Left lung (tissue), 10 donors: ENCODE results near the gene ALX1. TPM values are rescaled to one million over a fixed set of nuclear protein-coding genes. Genes with fewer than 3 reads are reported as not detected.
"Not testable (repeated sequence)": the region's sequence is repeated elsewhere in the genome, so short reads cannot be mapped to it uniquely, and the experiment has no call there.

Experiments
- ATAC-seq: fragments of 200-7000 bp; cut with Tn5 transposase; one replicate; pipeline ENCODE4 v1.9.1; 2020; ENCODE audit warnings: moderate library complexity
- DNase-seq, 4 donors: peaks; one replicate each; pipeline ENCODE4 v3.0.0-alpha.2; 2013 to 2020
- H3K27ac ChIP-seq, 2 donors: fragments of 200-600 bp; sonication (generic) in 1 of 2; one replicate each; pipeline versions ENCODE4 v1.5.0 to v1.8.0; 2020 to 2021
- H3K27me3 ChIP-seq, 2 donors: fragments of 200-600 bp; sonication (generic) in 1 of 2; one replicate each; pipeline versions ENCODE4 v1.5.0 to v1.8.0; 2020 to 2021
- H3K36me3 ChIP-seq, 2 donors: fragments of 200-600 bp; sonication (generic) in 1 of 2; one replicate each; pipeline versions ENCODE4 v1.5.0 to v1.8.0; 2020 to 2021
- H3K4me1 ChIP-seq, 2 donors: fragments of 200-600 bp; one replicate each; pipeline ENCODE4 v1.8.0; 2021
- H3K4me3 ChIP-seq, 2 donors: fragments of 200-600 bp; sonication (generic) in 1 of 2; one replicate each; pipeline versions ENCODE4 v1.5.0 to v1.8.0; 2020 to 2021; ENCODE audit warnings: mild to moderate bottlenecking in 1 of 2
- H3K9me3 ChIP-seq, 2 donors: fragments of 200-600 bp; sonication (generic) in 1 of 2; one replicate each; pipeline versions ENCODE4 v1.5.0 to v1.8.0; 2020 to 2021
- CTCF ChIP-seq, 2 donors: fragments of 200-600 bp; sonication (generic) in 1 of 2; IDR thresholded peaks; one replicate each; pipeline versions ENCODE4 v1.5.0 to v1.8.0; 2021; ENCODE audit warnings: antibody characterized with exemption in 2 of 2
- intact Hi-C, 2 donors: fragments of 100-400 bp; cut with DNase I; formaldehyde crosslinking; loops; one replicate each; pipeline versions ENCODE4 v1.11.2 to v1.14.2; 2022
- polyA plus RNA-seq, 6 donors: library from polyadenylated mRNA; unstranded; fragments of 120-200 nt; gene quantifications; one replicate each; pipeline ENCODE4 v1.2.1, GENCODE V29; 2013; ENCODE audit not compliant: insufficient read length in 6 of 6
- total RNA-seq, 2 donors: library from RNA; stranded (reverse); fragmentation: NEBNext Ultra II Directional; extraction: Animal tissue kit (Norgen Biotek cat#: 25700); gene quantifications; one replicate each; pipeline ENCODE4 v1.2.1, GENCODE V29; 2021
- donor health status: DM: no; HTN: yes; CAD: no.
- donor health status: DM: no; HTN: no; CAD: no.

Gene ALX1
- total and polyA plus RNA-seq, 8 donors = 0.08 to 0.23 TPM; not detected in 6

- TF ChIP-seq CTCF (IDR thresholded peaks at IDR 0.05) = peak in 1 of 2 donors; percentile 25
- Histone ChIP-seq H3K36me3 (no peaks in the 10 kb centered on the region), H3K27ac (no peak overlapping the region), H3K4me1 (no peaks in the 10 kb centered on the region), H3K4me3 (no peak overlapping the region), H3K9me3 (no peaks in the 10 kb centered on the region), H3K27me3 (peaks cover 0 to 7% of the 10 kb centered on the region in 2 donors)
- DNase-seq = no peak
- intact Hi-C loops = no loop called here
- ATAC-seq = no peak
These were observed 30.5 kb downstream of the ALX1 start for GRCh38 chr12:85310456-85311076.

DNA sequence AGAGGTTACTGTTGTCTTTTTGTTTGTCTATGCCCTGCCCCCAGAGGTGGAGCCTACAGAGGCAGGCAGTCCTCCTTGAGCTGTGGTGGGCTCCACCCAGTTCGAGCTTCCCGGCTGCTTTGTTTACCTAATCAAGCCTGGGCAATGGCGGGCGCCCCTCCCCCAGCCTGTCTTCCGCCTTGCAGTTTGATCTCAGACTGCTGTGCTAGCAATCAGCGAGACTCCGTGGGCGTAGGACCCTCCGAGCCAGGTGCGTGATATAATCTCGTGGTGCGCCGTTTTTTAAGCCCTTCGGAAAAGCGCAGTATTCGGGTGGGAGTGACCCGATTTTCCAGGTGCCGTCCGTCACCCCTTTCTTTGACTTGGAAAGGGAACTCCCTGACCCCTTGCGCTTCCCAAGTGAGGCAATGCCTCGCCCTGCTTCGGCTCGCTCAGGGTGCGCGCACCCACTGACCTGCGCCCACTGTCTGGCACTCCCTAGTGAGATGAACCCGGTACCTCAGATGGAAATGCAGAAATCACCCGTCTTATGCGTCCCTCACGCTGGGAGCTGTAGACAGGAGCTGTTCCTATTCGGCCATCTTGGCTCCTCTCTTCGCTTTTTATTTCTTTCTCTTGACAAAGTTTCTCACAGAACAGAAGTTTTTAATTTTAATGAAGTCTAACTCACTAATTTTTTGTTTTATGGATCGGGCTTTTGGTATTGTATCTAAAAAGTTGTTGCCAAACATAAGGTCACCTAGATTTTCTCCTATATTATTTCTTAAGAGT, 38.0 kb downstream of the ALX1 start:
- ATAC-seq = not testable (repeated sequence)

DNA sequence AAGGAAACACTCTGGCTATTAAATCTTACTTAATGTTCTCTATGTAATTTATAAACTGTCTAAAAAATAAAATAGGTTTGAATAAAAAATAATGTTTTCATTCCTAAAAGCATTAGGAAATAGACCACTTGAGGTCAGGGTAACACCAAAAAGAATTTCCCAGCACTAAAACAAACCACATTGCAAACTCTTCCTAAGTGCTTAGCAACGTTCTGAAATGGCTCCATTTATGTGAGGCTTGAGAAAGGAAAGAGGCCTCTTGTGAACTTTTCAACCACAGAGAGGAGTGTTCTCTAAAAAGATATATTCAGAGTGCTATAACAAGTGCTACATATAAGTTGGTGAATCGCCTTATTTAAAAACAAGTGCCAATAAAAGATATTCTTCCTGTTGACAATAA, 42.7 kb downstream of the ALX1 start:
- no peak for TF ChIP-seq CTCF (IDR thresholded peaks at IDR 0.05)
- Histone ChIP-seq H3K4me1 (no peaks in the 10 kb centered on the region), H3K4me3 (no peak overlapping the region), H3K36me3 (no peaks in the 10 kb centered on the region), H3K27me3 (no peaks in the 10 kb centered on the region), H3K9me3 (no peaks in the 10 kb centered on the region), H3K27ac (no peak overlapping the region)
- DNase-seq (peak in 2 of 4 donors; percentile 30 to 51), ATAC-seq (peak; percentile 86)
- intact Hi-C loops = no loop called here

More for the DNA sequence above, 38.0 kb downstream of the ALX1 start:
- H3K27me3 ChIP-seq, H3K9me3 ChIP-seq, H3K4me3 ChIP-seq, H3K36me3 ChIP-seq, H3K27ac ChIP-seq, intact Hi-C loops, H3K4me1 ChIP-seq: not testable (repeated sequence)
- DNase-seq = peak in 1 of 4 donors; percentile 20

GRCh38 chr12:85325442-85325841, 45.4 kb downstream of the ALX1 start:
- H3K36me3 ChIP-seq = no peaks in the 10 kb centered on the region
- intact Hi-C loops = no loop called here
- H3K4me3 ChIP-seq = no peak overlapping the region
- ATAC-seq = no peak
- H3K4me1 ChIP-seq = no peaks in the 10 kb centered on the region
- H3K9me3 ChIP-seq = no peaks in the 10 kb centered on the region
- DNase-seq = no peak
- H3K27me3 ChIP-seq = no peaks in the 10 kb centered on the region
- no peak overlapping the region for H3K27ac ChIP-seq
- no peak for TF ChIP-seq CTCF (IDR thresholded peaks at IDR 0.05)

DNA sequence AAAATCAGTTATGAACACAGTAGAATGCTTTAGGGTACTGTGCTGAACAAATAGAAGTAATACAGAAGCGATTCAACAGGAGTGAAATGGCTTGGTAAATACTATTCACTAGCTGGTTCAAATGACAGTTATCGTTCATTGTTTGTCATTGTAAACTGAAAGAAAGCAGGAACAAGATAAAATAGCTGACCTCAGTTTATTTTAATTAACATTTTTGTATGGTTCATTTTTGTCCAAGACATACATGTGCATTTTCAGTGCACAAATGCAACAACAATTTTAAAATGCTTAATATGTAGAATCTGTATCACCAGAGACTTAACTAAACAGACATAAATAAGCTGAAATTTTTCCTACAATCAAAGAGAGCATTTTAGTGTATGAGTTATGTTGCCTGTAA, 49.9 kb downstream of the ALX1 start:
- Histone ChIP-seq H3K4me3 (no peak overlapping the region), H3K9me3 (no peaks in the 10 kb centered on the region), H3K27ac (no peak overlapping the region), H3K36me3 (no peaks in the 10 kb centered on the region), H3K27me3 (no peaks in the 10 kb centered on the region), H3K4me1 (no peaks in the 10 kb centered on the region)
- intact Hi-C loops = no loop called here
- TF ChIP-seq CTCF (IDR thresholded peaks at IDR 0.05) = no peak
- ATAC-seq (no peak), DNase-seq (no peak)
